SJCRH30 (cell line): Measurements from ENCODE around the gene SLC32A1. TPM values are rescaled to one million over a fixed set of nuclear protein-coding genes. Genes with fewer than 3 reads are reported as not detected.

Experiments
- DNase-seq, 2 experiments: peaks; one replicate each; pipeline ENCODE4 v3.0.0-alpha.2; 2015 to 2020
- H3K27ac ChIP-seq: fragments of 250-450 bp; sonication (Bioruptor Pico); 2 replicates; pipeline ENCODE4 v1.5.1; 2020; ENCODE audit warnings: mild to moderate bottlenecking, moderate library complexity
- H3K27me3 ChIP-seq: fragments of 250-450 bp; sonication (Bioruptor Pico); 2 replicates; pipeline ENCODE4 v1.5.1; 2020; ENCODE audit warnings: mild to moderate bottlenecking, moderate library complexity
- H3K36me3 ChIP-seq: fragments of 250-450 bp; sonication (Bioruptor Pico); 2 replicates; pipeline ENCODE4 v1.5.1; 2020; ENCODE audit warnings: mild to moderate bottlenecking, moderate library complexity
- H3K4me1 ChIP-seq: fragments of 250-450 bp; sonication (Bioruptor Pico); 2 replicates; pipeline ENCODE4 v1.5.1; 2020; ENCODE audit warnings: mild to moderate bottlenecking, moderate library complexity
- H3K4me3 ChIP-seq: fragments of 250-450 bp; sonication (Bioruptor Pico); 2 replicates; pipeline ENCODE4 v1.5.1; 2020; ENCODE audit warnings: mild to moderate bottlenecking, moderate library complexity
- H3K9me3 ChIP-seq: fragments of 250-450 bp; sonication (Bioruptor Pico); replicated peaks from 2 replicates; pipeline ENCODE4 v1.5.1; 2020; ENCODE audit warnings: mild to moderate bottlenecking, moderate library complexity
- total RNA-seq: library from RNA; depleted of rRNA; stranded (reverse); fragments of >200 nt; shearing (Covaris generic); gene quantifications from 2 replicates; pipeline ENCODE4 v1.2.3, GENCODE V29; 2014

The SLC32A1 gene
- total RNA-seq, 1 experiment from 2014 or later = not detected

GRCh38 chr20:38755324-38755910, 31.1 kb downstream of the SLC32A1 start:
- DNase-seq = peak; percentile 90 to 95
- H3K9me3 ChIP-seq = no peaks in the 10 kb centered on the region
- no peak overlapping the region for H3K4me3 ChIP-seq
- peaks cover 14% of the 10 kb centered on the region for H3K4me1 ChIP-seq
- H3K27me3 ChIP-seq = no peaks in the 10 kb centered on the region
- peaks cover 38% of the 10 kb centered on the region for H3K36me3 ChIP-seq
- H3K27ac ChIP-seq = peak overlapping the region; percentile 34

- Histone ChIP-seq H3K27ac (no peak overlapping the region), H3K36me3 (peaks cover 53% of the 10 kb centered on the region), H3K4me3 (no peak overlapping the region), H3K9me3 (no peaks in the 10 kb centered on the region), H3K4me1 (peaks cover 14% of the 10 kb centered on the region), H3K27me3 (no peaks in the 10 kb centered on the region)
- no peak for DNase-seq
These were observed 33.0 kb downstream of the SLC32A1 start for GRCh38 chr20:38757145-38757775.

- no peak for DNase-seq
These were observed 34.8 kb downstream of the SLC32A1 start for GRCh38 chr20:38759106-38759505.

DNA sequence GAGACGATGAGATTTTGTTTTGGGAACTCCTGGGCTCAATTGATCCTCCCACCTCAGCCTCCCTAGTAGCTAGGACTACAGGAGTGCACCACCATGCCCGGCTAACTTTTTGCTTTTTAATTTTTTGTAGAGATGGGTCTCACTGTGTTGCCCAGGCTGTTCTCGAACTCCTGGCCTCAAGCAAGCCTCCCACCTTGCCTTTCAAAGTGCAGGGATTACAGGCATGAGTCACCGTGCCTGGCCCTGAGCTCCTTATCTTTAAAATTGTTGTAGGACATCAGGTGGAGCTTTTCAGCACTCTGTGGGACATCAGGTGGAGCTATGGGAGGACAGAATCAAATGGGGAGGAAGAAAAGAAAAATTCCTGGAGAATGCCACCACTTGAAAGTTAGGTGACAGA, 36.7 kb downstream of the SLC32A1 start:
- peaks cover 67% of the 10 kb centered on the region for H3K36me3 ChIP-seq
- H3K4me3 ChIP-seq = no peak overlapping the region
- peaks cover 24% of the 10 kb centered on the region for H3K4me1 ChIP-seq
- no peaks in the 10 kb centered on the region for H3K9me3 ChIP-seq
- H3K27me3 ChIP-seq = no peaks in the 10 kb centered on the region
- no peak for DNase-seq
- no peak overlapping the region for H3K27ac ChIP-seq

More at GRCh38 chr20:38759106-38759505, 34.8 kb downstream of the SLC32A1 start:
- H3K9me3 ChIP-seq = no peaks in the 10 kb centered on the region
- H3K27me3 ChIP-seq = no peaks in the 10 kb centered on the region
- peaks cover 19% of the 10 kb centered on the region for H3K4me1 ChIP-seq
- H3K4me3 ChIP-seq = no peak overlapping the region
- H3K27ac ChIP-seq = no peak overlapping the region
- H3K36me3 ChIP-seq = peaks cover 65% of the 10 kb centered on the region

- Histone ChIP-seq H3K9me3 (no peaks in the 10 kb centered on the region), H3K4me3 (no peak overlapping the region), H3K36me3 (peaks cover 66% of the 10 kb centered on the region), H3K4me1 (peaks cover 20% of the 10 kb centered on the region), H3K27me3 (no peaks in the 10 kb centered on the region), H3K27ac (no peak overlapping the region)
- DNase-seq = no peak
These were observed 37.9 kb downstream of the SLC32A1 start for GRCh38 chr20:38762174-38762573.

- peaks cover 20% of the 10 kb centered on the region for H3K4me1 ChIP-seq
- peaks cover 68% of the 10 kb centered on the region for H3K36me3 ChIP-seq
- H3K27ac ChIP-seq = no peak overlapping the region
- no peak overlapping the region for H3K4me3 ChIP-seq
- H3K27me3 ChIP-seq = no peaks in the 10 kb centered on the region
- no peaks in the 10 kb centered on the region for H3K9me3 ChIP-seq
- DNase-seq = no peak
These were observed 39.3 kb downstream of the SLC32A1 start for GRCh38 chr20:38763616-38764015.

DNA sequence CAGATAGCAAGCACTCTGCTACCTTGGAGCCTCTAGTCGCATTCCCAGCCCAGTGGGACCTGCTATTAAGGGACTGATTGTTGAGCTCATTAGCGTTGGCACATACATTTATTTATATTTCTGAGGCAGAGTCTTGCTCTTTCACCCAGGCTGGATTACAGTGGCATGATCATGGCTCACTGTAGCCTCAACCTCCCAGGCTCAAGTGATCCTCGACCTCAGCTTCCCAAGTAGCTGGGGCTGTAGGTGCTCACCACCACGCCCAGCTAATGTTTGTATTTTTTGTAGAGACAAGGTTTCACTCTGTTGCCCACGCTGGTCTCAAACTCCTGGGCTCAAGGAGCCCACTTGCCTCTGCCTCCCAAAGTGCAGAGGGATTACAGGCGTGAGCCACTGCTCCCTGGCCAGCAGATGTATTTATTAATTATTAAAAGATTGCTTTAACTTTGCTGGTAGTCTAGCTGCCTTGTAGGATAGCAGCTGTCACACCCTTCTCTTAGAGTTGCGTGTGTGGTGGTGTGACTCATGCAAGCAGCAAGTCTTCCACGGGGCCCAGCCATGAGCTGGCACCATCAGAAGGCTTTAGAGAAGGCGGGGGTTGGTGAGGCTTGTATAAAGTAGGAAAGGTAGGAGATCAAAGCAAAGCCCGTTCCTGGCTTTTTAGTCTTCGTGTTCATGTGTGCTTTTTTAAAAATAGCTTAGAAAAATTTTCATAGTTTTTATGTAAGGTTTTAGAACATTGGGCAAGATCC, 40.5 kb downstream of the SLC32A1 start:
- H3K27ac ChIP-seq = peak overlapping the region; percentile 6; the same call in 1 of the 2 replicates
- no peaks in the 10 kb centered on the region for H3K9me3 ChIP-seq
- H3K27me3 ChIP-seq = no peaks in the 10 kb centered on the region
- H3K4me1 ChIP-seq = peaks cover 20% of the 10 kb centered on the region
- DNase-seq = peak; percentile 78 to 83
- H3K36me3 ChIP-seq = peaks cover 69% of the 10 kb centered on the region
- no peak overlapping the region for H3K4me3 ChIP-seq

GRCh38 chr20:38766071-38766470, 41.8 kb downstream of the SLC32A1 start:
- Histone ChIP-seq H3K27me3 (no peaks in the 10 kb centered on the region), H3K4me3 (no peak overlapping the region), H3K36me3 (peaks cover 62% of the 10 kb centered on the region), H3K27ac (no peak overlapping the region), H3K4me1 (peaks cover 20% of the 10 kb centered on the region), H3K9me3 (no peaks in the 10 kb centered on the region)
- no peak for DNase-seq

- DNase-seq = no peak
- Histone ChIP-seq H3K36me3 (peaks cover 68% of the 10 kb centered on the region), H3K4me3 (no peak overlapping the region), H3K4me1 (peaks cover 10% of the 10 kb centered on the region), H3K27me3 (no peaks in the 10 kb centered on the region), H3K27ac (no peak overlapping the region), H3K9me3 (no peaks in the 10 kb centered on the region)
These were observed 45.4 kb downstream of the SLC32A1 start for GRCh38 chr20:38769376-38770295.

- peaks cover 65% of the 10 kb centered on the region for H3K36me3 ChIP-seq
These were observed 46.3 kb downstream of the SLC32A1 start for GRCh38 chr20:38770546-38770945.

DNA sequence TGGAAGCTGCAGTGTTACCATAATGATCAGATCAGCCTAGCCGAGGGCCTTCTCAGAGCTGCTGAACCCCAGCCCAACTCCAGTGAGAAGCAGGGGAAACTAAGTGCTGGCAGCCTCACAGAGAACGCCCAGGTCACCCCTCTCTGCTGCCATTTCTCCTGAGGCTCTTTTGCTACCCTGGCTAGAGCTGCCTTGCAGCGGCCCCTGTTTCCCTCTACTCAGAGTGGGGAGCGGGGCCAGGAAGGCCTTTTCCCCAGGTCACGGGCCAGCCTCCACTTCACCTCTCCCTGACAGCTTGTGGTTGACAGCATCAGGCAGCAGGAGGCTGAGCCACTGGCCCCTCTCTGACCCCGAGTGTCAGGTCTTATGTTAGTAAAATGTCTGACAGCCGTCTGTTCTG, 46.7 kb downstream of the SLC32A1 start:
- Histone ChIP-seq H3K9me3 (no peaks in the 10 kb centered on the region), H3K4me3 (no peak overlapping the region), H3K27me3 (no peaks in the 10 kb centered on the region), H3K27ac (no peak overlapping the region), H3K4me1 (no peaks in the 10 kb centered on the region), H3K36me3 (peaks cover 62% of the 10 kb centered on the region)
- DNase-seq = no peak

More at GRCh38 chr20:38770546-38770945, 46.3 kb downstream of the SLC32A1 start:
- Histone ChIP-seq H3K4me1 (peaks cover under 1% of the 10 kb centered on the region; the same call in 1 of the 2 replicates), H3K9me3 (no peaks in the 10 kb centered on the region), H3K27ac (no peak overlapping the region), H3K27me3 (no peaks in the 10 kb centered on the region), H3K4me3 (no peak overlapping the region)
- DNase-seq = peak; percentile 25 to 43

DNA sequence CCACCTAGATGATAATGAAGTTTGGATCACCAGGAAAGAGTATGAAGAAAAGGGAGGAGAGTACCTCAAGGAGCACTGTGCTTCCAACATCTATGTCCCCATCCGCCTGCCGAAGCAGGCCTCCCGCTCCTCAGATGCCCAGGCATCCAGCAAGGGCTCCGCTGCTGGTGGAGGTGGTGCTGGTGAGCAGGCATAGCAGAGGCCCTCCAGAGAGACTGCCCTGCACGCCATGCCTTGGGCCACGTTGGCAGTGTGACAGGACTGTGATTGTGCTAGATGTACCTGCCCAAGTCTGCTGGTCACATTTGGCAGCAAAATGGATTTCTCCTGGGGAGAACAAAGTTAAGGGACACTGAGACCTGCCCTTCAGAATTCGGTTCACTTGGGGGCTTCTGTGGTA, 47.3 kb downstream of the SLC32A1 start:
- DNase-seq = no peak
- Histone ChIP-seq H3K27ac (no peak overlapping the region), H3K36me3 (peaks cover 57% of the 10 kb centered on the region)

DNA sequence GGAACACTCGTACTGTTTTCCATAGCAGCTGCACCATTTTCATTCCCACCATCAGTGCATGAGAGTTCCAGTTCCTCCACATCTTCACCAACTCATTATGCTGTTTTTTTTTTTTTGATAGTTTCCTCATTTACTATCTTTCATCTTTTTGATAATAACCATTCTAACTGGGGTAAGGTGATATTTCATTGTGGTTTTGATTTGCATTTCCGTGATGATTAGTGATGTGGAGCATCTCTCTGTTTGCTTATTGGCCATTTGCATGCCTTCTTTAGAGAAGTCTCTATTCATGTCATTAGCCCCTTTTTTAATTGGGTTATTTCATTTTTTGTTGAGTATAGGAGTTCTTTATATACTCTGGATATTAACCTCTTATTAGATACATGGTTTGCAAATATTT, 49.9 kb downstream of the SLC32A1 start:
- no peak overlapping the region for H3K4me3 ChIP-seq
- H3K9me3 ChIP-seq = no peaks in the 10 kb centered on the region
- H3K4me1 ChIP-seq = no peaks in the 10 kb centered on the region
- DNase-seq = no peak
- H3K27me3 ChIP-seq = no peaks in the 10 kb centered on the region
- peaks cover 39% of the 10 kb centered on the region for H3K36me3 ChIP-seq
- H3K27ac ChIP-seq = no peak overlapping the region

More for the DNA sequence above, 47.3 kb downstream of the SLC32A1 start:
- no peaks in the 10 kb centered on the region for H3K27me3 ChIP-seq
- no peaks in the 10 kb centered on the region for H3K9me3 ChIP-seq
- no peaks in the 10 kb centered on the region for H3K4me1 ChIP-seq
- H3K4me3 ChIP-seq = no peak overlapping the region

DNA sequence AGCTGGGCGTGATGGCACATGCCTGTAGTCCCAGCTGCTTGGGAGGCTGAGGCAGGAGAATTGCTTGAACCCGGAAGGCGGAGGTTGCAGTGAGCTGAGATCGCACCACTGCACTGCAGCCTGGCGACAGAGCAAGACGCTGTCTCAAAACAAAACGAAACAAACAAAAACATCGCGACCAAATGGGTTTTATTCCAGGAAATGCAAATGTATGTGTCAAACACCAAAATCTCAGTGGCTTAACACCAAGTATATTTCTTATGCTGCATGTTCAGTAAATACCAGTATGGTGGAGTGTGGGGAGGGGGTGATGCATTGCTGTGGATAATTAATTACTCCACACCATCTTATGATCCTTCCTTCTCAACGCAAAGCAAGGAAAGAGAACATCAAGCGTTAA, 52.1 kb downstream of the SLC32A1 start:
- no peak for DNase-seq
- Histone ChIP-seq H3K36me3 (peaks cover 36% of the 10 kb centered on the region), H3K27me3 (no peaks in the 10 kb centered on the region), H3K9me3 (no peaks in the 10 kb centered on the region), H3K4me3 (no peak overlapping the region), H3K4me1 (no peaks in the 10 kb centered on the region), H3K27ac (no peak overlapping the region)
